GM19328 (cell line): ENCODE results near the gene TBL3.
"Not testable (repeated sequence)": the region's sequence is repeated elsewhere in the genome, so short reads cannot be mapped to it uniquely, and the experiment has no call there.

ENCODE experiments used
- ATAC-seq: cut with Tn5 transposase; IDR thresholded peaks from one replicate; pipeline ENCODE4 v1.9.1; 2021; ENCODE audit warnings: mild to moderate bottlenecking, moderate library complexity; ENCODE audit not compliant: unreplicated experiment

Gene TBL3

DNA sequence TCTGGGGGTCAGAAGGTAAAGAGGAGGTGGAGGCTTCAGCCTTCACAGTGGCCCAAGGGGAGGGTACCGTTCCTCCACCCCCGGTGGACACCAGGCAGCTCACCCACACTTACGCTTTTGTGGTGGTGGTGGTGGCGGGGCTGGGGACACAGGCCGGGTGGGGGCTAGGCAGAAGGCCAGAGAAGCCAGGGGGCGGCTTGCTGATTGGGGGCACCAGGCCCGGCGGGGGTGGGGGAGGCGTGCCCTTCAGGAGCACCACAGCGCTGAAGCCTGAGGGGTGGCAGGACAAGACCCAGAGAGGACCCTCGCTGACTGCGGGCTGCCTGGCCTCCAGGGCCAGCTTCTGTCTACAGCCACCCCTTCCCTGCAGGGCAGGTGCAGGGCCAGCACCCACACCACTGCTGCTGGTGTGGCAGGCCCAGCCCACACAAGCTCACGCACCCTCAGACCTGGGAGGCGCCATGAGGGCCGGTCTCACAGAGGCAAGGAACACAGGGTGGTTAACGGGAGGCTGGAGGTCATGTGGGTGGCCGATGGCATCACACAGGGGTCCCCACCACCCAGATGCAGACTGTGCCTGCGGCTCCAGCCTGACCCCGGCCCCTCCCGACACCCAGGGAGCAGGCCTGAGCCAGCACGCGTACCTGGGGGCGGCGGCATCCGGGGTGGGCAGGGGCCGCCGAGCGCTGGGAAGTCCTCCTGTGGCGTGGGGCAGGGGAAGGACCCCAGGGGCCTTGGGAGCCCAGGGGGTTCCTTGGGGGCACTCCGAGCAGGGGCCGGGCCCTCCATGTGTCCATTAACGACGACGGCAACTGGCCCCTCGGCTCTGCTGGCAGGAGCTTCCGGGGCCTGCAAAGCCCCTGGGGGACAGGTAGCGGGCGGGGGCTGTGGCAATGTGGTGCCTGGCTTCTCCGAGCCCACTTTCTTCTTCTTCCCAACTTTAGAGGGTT is 27.3 kb downstream of the TBL3 start:
- ATAC-seq, result no peak

DNA sequence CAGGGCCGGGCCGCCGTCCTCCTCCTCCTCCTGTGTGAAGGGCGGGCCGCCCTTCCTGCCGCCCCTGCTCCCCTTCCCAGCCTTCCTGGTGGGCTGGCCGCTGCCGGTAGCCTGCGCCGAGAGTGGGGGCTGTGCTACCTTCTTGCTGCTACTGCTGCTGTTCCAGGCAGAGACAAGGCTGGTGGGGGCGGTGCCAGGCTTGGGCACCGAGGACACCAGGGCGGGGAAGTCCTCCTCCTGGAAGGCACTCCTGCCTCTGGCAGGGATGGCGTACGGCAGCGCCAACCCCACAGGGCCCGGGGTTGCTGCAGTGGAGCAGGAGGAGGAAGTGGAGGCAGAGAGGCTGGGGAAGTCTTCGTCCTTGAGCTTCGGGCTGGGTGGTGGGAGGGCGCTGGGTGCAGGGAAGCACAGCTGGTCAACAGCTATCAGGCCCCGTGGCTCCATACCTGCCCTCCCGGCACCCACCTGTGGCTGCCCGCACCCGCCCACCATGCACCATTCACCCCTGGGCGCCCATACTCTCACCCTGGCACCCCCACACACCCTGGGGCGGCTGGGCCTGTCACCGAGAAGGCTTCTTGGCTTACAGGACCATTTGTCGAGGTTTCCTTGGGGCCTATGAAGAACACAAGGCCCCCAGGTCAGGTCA is 28.1 kb downstream of the TBL3 start:
- ATAC-seq, result no peak

- no peak for ATAC-seq
These were observed 29.2 kb downstream of the TBL3 start for GRCh38 chr16:2001035-2001434.

GRCh38 chr16:2001456-2002355 is 29.9 kb downstream of the TBL3 start:
- ATAC-seq, result no peak

- no peak for ATAC-seq
These were observed 30.8 kb downstream of the TBL3 start for GRCh38 chr16:2002406-2003230.

DNA sequence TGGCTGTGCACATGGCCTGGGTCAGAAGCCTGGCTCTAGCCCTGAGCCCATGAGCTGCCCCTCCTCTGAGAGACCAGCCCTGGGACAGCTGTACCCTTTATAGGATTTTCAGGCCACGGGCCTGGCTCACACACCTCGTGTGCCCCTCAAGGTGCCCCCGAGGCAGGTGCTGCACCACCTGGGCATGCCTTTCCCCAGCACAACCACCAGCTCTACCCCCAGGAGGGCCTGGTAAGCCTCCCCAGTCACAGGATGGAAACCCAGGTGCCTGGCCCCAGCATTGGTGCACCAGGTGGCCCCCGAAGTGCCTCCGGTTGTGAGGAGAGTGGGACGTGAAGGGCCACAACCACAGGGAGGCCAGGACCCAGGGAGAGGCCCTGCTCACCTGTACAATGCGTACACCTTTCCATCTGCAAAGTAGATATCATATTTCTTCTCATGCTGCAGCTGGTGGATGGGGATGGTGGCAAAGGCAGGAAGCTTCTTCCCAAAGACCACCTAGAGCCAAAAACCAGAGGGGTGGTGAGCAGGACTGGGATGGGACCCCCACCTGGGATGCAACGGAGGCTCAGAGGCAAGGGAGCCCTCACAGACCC is 31.5 kb downstream of the TBL3 start:
- ATAC-seq, result no peak

DNA sequence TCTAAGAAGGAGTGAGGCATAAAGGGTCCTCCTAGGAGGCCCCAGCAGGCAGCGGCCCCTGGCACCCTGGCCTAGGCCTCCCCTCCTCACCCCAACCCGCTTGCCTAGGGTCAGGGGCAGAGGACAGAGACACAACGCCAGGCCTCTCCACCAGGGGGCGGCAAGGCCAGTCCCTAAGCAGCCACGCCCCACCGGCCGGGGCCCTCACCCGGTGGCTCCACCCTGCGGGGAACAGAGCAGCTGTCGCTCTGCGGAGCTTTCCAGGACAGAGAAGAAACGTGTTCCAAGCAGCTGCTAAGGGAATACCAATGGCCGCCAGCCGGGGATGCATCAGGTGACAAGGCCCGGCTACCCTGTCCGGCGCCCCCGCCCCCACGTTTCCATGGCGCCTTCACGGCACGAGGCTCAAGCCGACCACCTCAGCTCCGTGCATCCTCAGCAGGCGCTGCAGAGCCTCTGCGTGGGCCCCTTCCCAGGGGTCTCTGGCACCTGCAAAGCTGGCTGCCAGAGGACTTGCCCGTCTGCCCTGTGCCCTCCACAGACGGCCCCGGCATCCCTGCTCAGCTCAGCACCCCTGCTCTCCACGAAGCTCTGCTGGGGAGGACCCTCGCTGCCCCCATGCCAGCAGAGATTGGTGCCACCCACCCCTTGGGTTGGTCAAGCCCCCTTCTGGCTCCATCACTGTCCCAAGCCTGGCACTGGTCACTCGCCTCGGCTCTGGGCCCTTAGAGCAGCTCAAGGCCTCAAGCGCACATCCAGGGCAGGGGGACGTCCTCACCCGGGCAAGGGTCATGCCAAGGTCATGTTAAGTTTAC is 32.2 kb downstream of the TBL3 start:
- ATAC-seq, result peak; percentile 52

DNA sequence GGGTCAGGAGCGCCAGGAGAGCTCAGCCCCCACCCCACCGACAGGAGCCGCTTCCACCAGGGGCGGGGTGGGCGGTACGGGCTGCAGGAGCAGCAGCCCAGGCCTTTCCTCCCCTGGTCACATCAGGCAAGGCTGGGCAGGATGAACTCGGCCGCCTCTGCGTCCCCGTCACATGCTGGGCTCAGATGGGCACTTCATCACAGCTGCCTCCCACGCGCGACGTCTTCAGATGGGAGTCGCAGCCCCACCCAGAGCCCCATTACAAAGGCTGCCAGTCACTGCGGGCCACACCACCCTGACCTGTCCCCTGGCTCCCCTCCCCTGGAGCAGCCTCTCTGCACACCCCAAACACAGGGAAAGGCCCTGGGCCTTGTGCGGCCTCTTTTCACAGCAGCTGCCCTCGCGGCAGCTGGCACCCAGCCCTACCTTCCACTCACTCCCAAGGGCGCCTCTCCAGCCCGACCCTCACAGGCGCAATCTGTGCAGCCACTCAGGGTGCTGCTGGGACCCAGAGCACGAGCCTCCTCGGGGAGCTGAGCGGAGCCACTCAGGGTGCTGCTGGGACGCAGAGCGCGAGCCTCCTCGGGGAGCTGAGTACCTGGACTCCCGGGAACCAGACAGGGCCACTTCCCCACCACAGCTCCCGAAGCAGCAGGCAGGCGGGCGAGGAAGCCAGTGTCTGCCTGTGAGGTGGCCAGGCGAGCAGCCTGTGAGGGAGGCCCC is 33.1 kb downstream of the TBL3 start:
- ATAC-seq, result no peak

GRCh38 chr16:2005646-2006045 is 33.8 kb downstream of the TBL3 start:
- no peak for ATAC-seq

DNA sequence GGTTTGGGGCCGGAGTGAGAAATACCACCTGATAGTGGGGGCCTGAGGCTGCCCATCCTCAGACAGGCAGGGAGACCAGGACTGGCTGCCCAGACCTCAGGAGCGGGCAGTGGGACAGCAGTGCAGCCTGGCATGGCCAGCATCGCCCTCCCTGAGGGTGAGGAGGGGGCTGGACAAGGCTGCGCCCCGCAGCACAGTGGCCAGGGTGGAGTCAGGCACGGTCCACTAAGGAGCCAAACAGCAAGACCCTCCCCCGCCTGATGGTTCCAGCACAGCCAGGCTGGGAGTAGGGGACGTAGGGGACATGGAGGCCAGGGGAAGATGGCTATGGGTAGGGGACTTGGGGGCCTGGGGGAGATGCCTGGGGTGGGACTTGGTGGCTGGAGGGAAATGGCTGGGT is 34.5 kb downstream of the TBL3 start:
- no peak for ATAC-seq

GRCh38 chr16:2007081-2007836 is 35.4 kb downstream of the TBL3 start:
- ATAC-seq, result no peak

DNA sequence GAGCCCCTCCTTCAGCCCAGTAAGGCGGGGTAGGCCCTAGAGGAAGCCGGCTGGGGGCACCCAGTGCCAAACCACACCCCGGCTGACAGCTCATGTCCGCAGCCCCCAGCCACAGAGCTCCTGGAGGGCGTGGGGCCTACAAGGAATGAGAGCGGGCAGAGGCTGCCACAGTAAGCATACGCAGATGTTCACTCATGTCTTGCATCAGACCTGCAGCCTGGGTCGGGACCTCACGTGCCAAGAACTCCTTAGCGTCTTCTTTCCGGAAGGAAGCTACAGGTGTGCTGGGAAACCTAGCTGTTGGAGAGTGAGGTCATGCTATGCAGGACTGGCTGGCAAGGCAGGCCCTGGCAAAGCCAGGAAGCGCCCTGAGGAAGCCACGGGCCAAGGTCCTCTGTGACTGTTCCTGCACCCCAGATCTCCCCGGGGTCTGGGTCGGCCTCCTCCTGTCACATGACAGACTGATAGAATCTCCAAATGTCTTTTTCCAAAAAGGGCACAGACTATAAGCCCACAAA is 36.2 kb downstream of the TBL3 start:
- ATAC-seq, result no peak

GRCh38 chr16:2008631-2009163 is 36.8 kb downstream of the TBL3 start:
- ATAC-seq, result no peak

GRCh38 chr16:2009164-2009711 is 37.4 kb downstream of the TBL3 start:
- peak; percentile 31 for ATAC-seq

GRCh38 chr16:2009791-2010510 is 38.1 kb downstream of the TBL3 start, which contains the start of gene ZNF598:
ZNF598 (minus strand) TSS chr16:2009821.
- ATAC-seq, result peak; percentile 67

DNA sequence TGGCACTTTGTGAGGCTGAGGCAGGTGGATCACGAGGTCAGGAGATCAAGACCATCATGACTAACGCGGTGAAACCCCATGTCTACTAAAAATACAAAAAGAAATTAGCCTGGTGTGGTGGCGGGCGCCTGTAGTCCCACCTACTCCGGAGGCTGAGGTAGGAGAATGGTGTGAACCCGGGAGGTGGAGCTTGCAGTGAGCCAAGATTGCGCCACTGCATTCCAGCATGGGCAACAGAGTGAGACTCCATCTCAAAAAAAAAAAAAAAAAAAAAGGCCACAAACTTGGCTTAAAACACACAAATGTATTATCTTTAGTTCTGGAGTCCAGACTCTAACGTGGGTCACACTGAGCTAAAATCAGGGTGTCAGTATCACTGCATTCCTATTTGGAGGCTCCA is 39.9 kb downstream of the TBL3 start:
- not testable (repeated sequence) for ATAC-seq
